Cardiac muscle cell (in vitro differentiated cells and primary cell): Measurements from ENCODE around the gene PHACTR2. TPM values are rescaled to one million over a fixed set of nuclear protein-coding genes. Genes with fewer than 3 reads are reported as not detected.
A peak's percentile ranks its signal among the peaks of the same experiment; 100 is the strongest.

Experiments used
- DNase-seq, 2 donors: peaks; one replicate each; pipeline versions ENCODE4 v3.0.0 to v3.0.0-alpha.2; 2010 to 2017; ENCODE audit warnings: low read depth in 1 of 2, low spot score in 1 of 2
- H3K27ac ChIP-seq: fragments of 200-600 bp; sonication (generic); 2 replicates; pipeline ENCODE4 v1.5.1; 2016
- H3K27me3 ChIP-seq: fragments of 200-600 bp; sonication (generic); 2 replicates; pipeline ENCODE4 v1.6.0; 2016; ENCODE audit warnings: control low read depth
- H3K36me3 ChIP-seq: fragments of 200-600 bp; sonication (generic); 2 replicates; pipeline ENCODE4 v1.5.1; 2016; ENCODE audit warnings: control low read depth
- H3K4me1 ChIP-seq: fragments of 200-600 bp; sonication (generic); 2 replicates; pipeline ENCODE4 v1.8.1; 2017; ENCODE audit warnings: low read depth, mild to moderate bottlenecking, mixed run types
- H3K4me3 ChIP-seq: fragments of 200-600 bp; sonication (generic); 2 replicates; pipeline ENCODE4 v1.5.1; 2016; ENCODE audit warnings: mild to moderate bottlenecking
- H3K9me3 ChIP-seq: fragments of 200-600 bp; sonication (generic); 2 replicates; pipeline ENCODE4 v1.5.1; 2017; ENCODE audit warnings: low read depth, mild to moderate bottlenecking, control low read depth
- CTCF ChIP-seq: IDR thresholded peaks from 2 replicates; pipeline ENCODE4 v1.5.1; 2012; ENCODE audit warnings: low read depth, mild to moderate bottlenecking, low read length
- polyA plus RNA-seq: library from polyadenylated mRNA; unstranded; fragments of >200 nt; fragmentation: Nextera tagmentation; extraction: Ambion mirVana; gene quantifications from 2 replicates; pipeline ENCODE4 v1.2.1, GENCODE V29; 2016
- total RNA-seq: library from RNA; depleted of rRNA; stranded (reverse); fragments of >200 nt; gene quantifications from 2 replicates; pipeline ENCODE4 v1.2.3, GENCODE V29; 2016

PHACTR2 gene
- total and polyA plus RNA-seq, 2 experiments from 2014 or later: 47.3 to 52.3 TPM

- TF ChIP-seq CTCF: no peak
- no peaks in the 10 kb centered on the region for H3K4me1 ChIP-seq
Measured at GRCh38 chr6:143836150-143836549, 158.4 kb downstream of the PHACTR2 start.

GRCh38 chr6:143838395-143838794 is 160.6 kb downstream of the PHACTR2 start:
- TF ChIP-seq CTCF: no peak
- Histone ChIP-seq H3K4me3 (no peak overlapping the region), H3K9me3 (no peaks in the 10 kb centered on the region), H3K27ac (no peak overlapping the region), H3K27me3 (no peaks in the 10 kb centered on the region), H3K4me1 (no peaks in the 10 kb centered on the region), H3K36me3 (no peaks in the 10 kb centered on the region)
- no peak for DNase-seq

More at GRCh38 chr6:143836150-143836549, 158.4 kb downstream of the PHACTR2 start:
- Histone ChIP-seq H3K27ac (no peak overlapping the region), H3K27me3 (no peaks in the 10 kb centered on the region), H3K36me3 (no peaks in the 10 kb centered on the region), H3K4me3 (no peak overlapping the region), H3K9me3 (no peaks in the 10 kb centered on the region)
- DNase-seq: no peak

- H3K27ac ChIP-seq: no peak overlapping the region
- TF ChIP-seq CTCF: no peak
- no peak for DNase-seq
Measured at GRCh38 chr6:143839196-143839595, 161.4 kb downstream of the PHACTR2 start.

GRCh38 chr6:143840595-143841265 is 163.0 kb downstream of the PHACTR2 start:
- H3K27ac ChIP-seq: no peak overlapping the region
- H3K4me1 ChIP-seq: peaks cover 4% of the 10 kb centered on the region
- no peak for DNase-seq
- peaks cover 8% of the 10 kb centered on the region for H3K36me3 ChIP-seq
- H3K4me3 ChIP-seq: no peak overlapping the region
- H3K27me3 ChIP-seq: no peaks in the 10 kb centered on the region
- H3K9me3 ChIP-seq: no peaks in the 10 kb centered on the region
- no peak for TF ChIP-seq CTCF

More at GRCh38 chr6:143839196-143839595, 161.4 kb downstream of the PHACTR2 start:
- no peaks in the 10 kb centered on the region for H3K36me3 ChIP-seq
- peaks cover 3% of the 10 kb centered on the region for H3K4me1 ChIP-seq
- H3K9me3 ChIP-seq: no peaks in the 10 kb centered on the region
- H3K4me3 ChIP-seq: no peak overlapping the region
- no peaks in the 10 kb centered on the region for H3K27me3 ChIP-seq

- H3K27me3 ChIP-seq: no peaks in the 10 kb centered on the region
- peak overlapping the region; percentile 71 for H3K4me3 ChIP-seq
- H3K9me3 ChIP-seq: no peaks in the 10 kb centered on the region
- H3K27ac ChIP-seq: peak overlapping the region; percentile 94
- H3K36me3 ChIP-seq: peaks cover 24% of the 10 kb centered on the region
- no peak for DNase-seq
- H3K4me1 ChIP-seq: peaks cover 4% of the 10 kb centered on the region
- TF ChIP-seq CTCF: no peak
Measured at GRCh38 chr6:143842461-143842901, 164.7 kb downstream of the PHACTR2 start.
